Measurements from ENCODE around the gene MAML3.

MAML3 gene

GRCh38 chr4:140081641-140082390, 72.2 kb downstream of the MAML3 start:
- no peak for DNase-seq
- no peak for TF ChIP-seq POLR2A (IDR thresholded peaks at IDR 0.05; ENCODE audit: low read length)
- no peak for TF ChIP-seq GATA1 (IDR thresholded peaks at IDR 0.05; ENCODE audit: low read depth, low read length)

GRCh38 chr4:140080883-140081282, 73.1 kb downstream of the MAML3 start:
- DNase-seq: no peak
- TF ChIP-seq GATA1 (IDR thresholded peaks at IDR 0.05; ENCODE audit: low read depth, low read length): no peak
- TF ChIP-seq POLR2A (IDR thresholded peaks at IDR 0.05; ENCODE audit: low read length): no peak

GRCh38 chr4:140078366-140078765, 75.6 kb downstream of the MAML3 start:
- TF ChIP-seq GATA1 (IDR thresholded peaks at IDR 0.05; ENCODE audit: low read depth, low read length) (no peak), POLR2A (IDR thresholded peaks at IDR 0.05; ENCODE audit: low read length) (no peak)
- no peak for DNase-seq

- no peak for TF ChIP-seq POLR2A (IDR thresholded peaks at IDR 0.05; ENCODE audit: low read length)
- no peak for TF ChIP-seq GATA1 (IDR thresholded peaks at IDR 0.05; ENCODE audit: low read depth, low read length)
- DNase-seq: no peak
Observed at GRCh38 chr4:140076307-140076706, 77.7 kb downstream of the MAML3 start.

GRCh38 chr4:140071806-140072205, 82.2 kb downstream of the MAML3 start:
- no peak for DNase-seq
- TF ChIP-seq GATA1 (IDR thresholded peaks at IDR 0.05; ENCODE audit: low read depth, low read length) (no peak), POLR2A (IDR thresholded peaks at IDR 0.05; ENCODE audit: low read length) (peak; percentile 26)

GRCh38 chr4:140070973-140071372, 83.0 kb downstream of the MAML3 start:
- no peak for TF ChIP-seq POLR2A (IDR thresholded peaks at IDR 0.05; ENCODE audit: low read length)
- no peak for TF ChIP-seq GATA1 (IDR thresholded peaks at IDR 0.05; ENCODE audit: low read depth, low read length)
- no peak for DNase-seq

GRCh38 chr4:140070366-140070765, 83.6 kb downstream of the MAML3 start:
- no peak for DNase-seq
- TF ChIP-seq POLR2A (IDR thresholded peaks at IDR 0.05; ENCODE audit: low read length) (no peak), GATA1 (IDR thresholded peaks at IDR 0.05; ENCODE audit: low read depth, low read length) (no peak)

GRCh38 chr4:140069066-140069465, 84.9 kb downstream of the MAML3 start:
- no peak for TF ChIP-seq POLR2A (IDR thresholded peaks at IDR 0.05; ENCODE audit: low read length)
- no peak for TF ChIP-seq GATA1 (IDR thresholded peaks at IDR 0.05; ENCODE audit: low read depth, low read length)
- no peak for DNase-seq

GRCh38 chr4:140068271-140068670, 85.7 kb downstream of the MAML3 start:
- DNase-seq: no peak
- TF ChIP-seq GATA1 (IDR thresholded peaks at IDR 0.05; ENCODE audit: low read depth, low read length): no peak
- TF ChIP-seq POLR2A (IDR thresholded peaks at IDR 0.05; ENCODE audit: low read length): no peak

GRCh38 chr4:140066031-140066930, 87.7 kb downstream of the MAML3 start:
- DNase-seq: no peak
- TF ChIP-seq GATA1 (IDR thresholded peaks at IDR 0.05; ENCODE audit: low read depth, low read length) (no peak), POLR2A (IDR thresholded peaks at IDR 0.05; ENCODE audit: low read length) (no peak)

GRCh38 chr4:140065393-140065792, 88.6 kb downstream of the MAML3 start:
- no peak for DNase-seq
- TF ChIP-seq GATA1 (IDR thresholded peaks at IDR 0.05; ENCODE audit: low read depth, low read length): no peak
- TF ChIP-seq POLR2A (IDR thresholded peaks at IDR 0.05; ENCODE audit: low read length): no peak

- no peak for DNase-seq
- TF ChIP-seq POLR2A (IDR thresholded peaks at IDR 0.05; ENCODE audit: low read length) (no peak), GATA1 (IDR thresholded peaks at IDR 0.05; ENCODE audit: low read depth, low read length) (no peak)
Observed at GRCh38 chr4:140061659-140062289, 92.2 kb downstream of the MAML3 start.

GRCh38 chr4:140061194-140061593, 92.8 kb downstream of the MAML3 start:
- no peak for DNase-seq
- no peak for TF ChIP-seq POLR2A (IDR thresholded peaks at IDR 0.05; ENCODE audit: low read length)
- TF ChIP-seq GATA1 (IDR thresholded peaks at IDR 0.05; ENCODE audit: low read depth, low read length): no peak

- no peak for DNase-seq
- TF ChIP-seq GATA1 (IDR thresholded peaks at IDR 0.05; ENCODE audit: low read depth, low read length) (no peak), POLR2A (IDR thresholded peaks at IDR 0.05; ENCODE audit: low read length) (no peak)
Observed at GRCh38 chr4:140059159-140059558, 94.8 kb downstream of the MAML3 start.
